ENCODE measurements around the gene RNASE3. TPM values are rescaled to one million over a fixed set of nuclear protein-coding genes. Genes with fewer than 3 reads are reported as not detected.
"Not testable (repeated sequence)": the region's sequence is repeated elsewhere in the genome, so short reads cannot be mapped to it uniquely, and the experiment has no call there.

The RNASE3 gene
- total RNA-seq, 4 donors from 2014 or later: not detected

GRCh38 chr14:20905676-20906075 is 14.5 kb downstream of the RNASE3 start:
- Histone ChIP-seq H3K27ac (no peak overlapping the region), H3K36me3 (no peaks in the 10 kb centered on the region), H3K27me3 (no peaks in the 10 kb centered on the region), H3K4me3 (no peak overlapping the region), H3K9me3 (no peaks in the 10 kb centered on the region), H3K4me1 (no peaks in the 10 kb centered on the region)
- WGBS: 94% methylated on average over 2 of the region's 2 CpGs
- no peak for TF ChIP-seq CTCF (IDR thresholded peaks at IDR 0.05)
- no peak for TF ChIP-seq EP300 (IDR thresholded peaks at IDR 0.05)
- no peak for TF ChIP-seq POLR2A (IDR thresholded peaks at IDR 0.05)
- TF ChIP-seq POLR2AphosphoS5 (IDR thresholded peaks at IDR 0.05): no peak
- DNase-seq (ENCODE audit: low spot score in 2 of 2): no peak

- DNase-seq (ENCODE audit: low spot score in 2 of 2): no peak
- Histone ChIP-seq H3K4me3 (no peak overlapping the region), H3K27me3 (no peaks in the 10 kb centered on the region), H3K27ac (no peak overlapping the region), H3K9me3 (no peaks in the 10 kb centered on the region), H3K36me3 (no peaks in the 10 kb centered on the region), H3K4me1 (no peaks in the 10 kb centered on the region)
- WGBS: 87% methylated on average over 1 of the region's 1 CpG
- no peak for TF ChIP-seq CTCF (IDR thresholded peaks at IDR 0.05)
- no peak for TF ChIP-seq EP300 (IDR thresholded peaks at IDR 0.05)
- no peak for TF ChIP-seq POLR2A (IDR thresholded peaks at IDR 0.05)
- TF ChIP-seq POLR2AphosphoS5 (IDR thresholded peaks at IDR 0.05): no peak
Measured at GRCh38 chr14:20907214-20907613, 16.0 kb downstream of the RNASE3 start.

GRCh38 chr14:20910822-20911221 is 19.6 kb downstream of the RNASE3 start:
- DNase-seq (ENCODE audit: low spot score in 2 of 2); H3K9me3 ChIP-seq; H3K36me3 ChIP-seq; H3K27ac ChIP-seq; H3K4me1 ChIP-seq; H3K27me3 ChIP-seq; H3K4me3 ChIP-seq: not testable (repeated sequence)
- 90% methylated on average over 2 of the region's 14 CpGs for WGBS

- H3K27me3 ChIP-seq; H3K4me3 ChIP-seq; DNase-seq (ENCODE audit: low spot score in 2 of 2); H3K27ac ChIP-seq; H3K36me3 ChIP-seq; H3K4me1 ChIP-seq; H3K9me3 ChIP-seq: not testable (repeated sequence)
- WGBS: 66% methylated on average over 11 of the region's 11 CpGs
Measured at GRCh38 chr14:20919038-20919756, 28.0 kb downstream of the RNASE3 start.

GRCh38 chr14:20923766-20924297 is 32.6 kb downstream of the RNASE3 start:
- H3K36me3 ChIP-seq; H3K4me3 ChIP-seq; DNase-seq (ENCODE audit: low spot score in 2 of 2); H3K9me3 ChIP-seq; H3K27me3 ChIP-seq; H3K27ac ChIP-seq; H3K4me1 ChIP-seq: not testable (repeated sequence)
- WGBS: 38% methylated on average over 2 of the region's 2 CpGs

GRCh38 chr14:20934148-20934762 is 43.1 kb downstream of the RNASE3 start:
- Histone ChIP-seq H3K4me1 (no peaks in the 10 kb centered on the region), H3K4me3 (no peak overlapping the region), H3K27me3 (peaks cover 5% of the 10 kb centered on the region), H3K9me3 (no peaks in the 10 kb centered on the region), H3K27ac (no peak overlapping the region), H3K36me3 (no peaks in the 10 kb centered on the region)
- DNase-seq (ENCODE audit: low spot score in 2 of 2): peak in 1 of 2 donors; percentile 59
- WGBS: 33% methylated on average over 16 of the region's 18 CpGs
- TF ChIP-seq CTCF (IDR thresholded peaks at IDR 0.05) (peak in 1 of 2 donors; percentile 17), EP300 (IDR thresholded peaks at IDR 0.05) (no peak), POLR2A (IDR thresholded peaks at IDR 0.05) (no peak), POLR2AphosphoS5 (IDR thresholded peaks at IDR 0.05) (no peak)

All from suprapubic skin (tissue), 4 donors.